Measurements from ENCODE around the gene TPCN2.

TPCN2 gene

DNA sequence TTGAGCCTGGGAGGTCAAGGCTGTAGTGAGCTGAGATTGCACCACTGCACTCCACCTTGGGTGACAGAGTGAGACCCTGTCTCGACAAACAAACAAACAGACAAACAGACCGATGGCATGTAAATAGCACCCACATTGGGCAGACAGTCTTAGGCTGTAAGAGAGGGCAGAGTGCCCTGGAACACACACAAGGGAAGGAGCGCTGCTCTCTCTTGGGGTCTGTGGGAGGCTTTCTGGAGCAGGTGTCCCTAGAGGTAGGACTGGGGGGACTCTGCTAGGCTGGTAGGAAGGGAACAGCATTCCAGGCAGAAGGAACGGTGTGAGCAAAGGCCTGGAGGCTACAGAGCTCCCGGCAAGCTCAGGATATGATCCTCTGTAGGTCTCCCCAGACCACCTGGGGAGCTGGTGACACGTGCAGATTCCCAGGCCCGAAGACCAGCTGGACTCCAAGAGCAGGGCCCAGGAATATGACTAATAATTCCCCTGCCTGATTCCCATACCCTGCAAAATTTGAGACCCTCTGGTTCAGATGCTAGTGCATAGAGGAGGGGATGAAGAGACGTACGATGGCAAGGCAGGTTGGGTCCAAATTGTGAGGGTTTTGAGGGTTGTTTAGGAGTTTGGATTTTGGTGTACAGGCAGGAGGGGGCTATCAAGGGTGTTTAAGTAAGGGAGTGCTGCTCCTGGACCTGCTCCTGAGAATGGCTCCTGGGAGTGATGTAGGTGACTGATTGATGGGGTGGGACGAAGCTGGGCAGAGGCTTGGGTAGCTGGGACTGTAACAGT, 118.6 kb downstream of the TPCN2 start:
- DNase-seq (ENCODE audit: low spot score) = no peak

GRCh38 chr11:69167916-69168691, 119.4 kb downstream of the TPCN2 start:
- no peak for DNase-seq (ENCODE audit: low spot score)

GRCh38 chr11:69169479-69169878, 120.7 kb downstream of the TPCN2 start:
- DNase-seq (ENCODE audit: low spot score) = no peak

DNA sequence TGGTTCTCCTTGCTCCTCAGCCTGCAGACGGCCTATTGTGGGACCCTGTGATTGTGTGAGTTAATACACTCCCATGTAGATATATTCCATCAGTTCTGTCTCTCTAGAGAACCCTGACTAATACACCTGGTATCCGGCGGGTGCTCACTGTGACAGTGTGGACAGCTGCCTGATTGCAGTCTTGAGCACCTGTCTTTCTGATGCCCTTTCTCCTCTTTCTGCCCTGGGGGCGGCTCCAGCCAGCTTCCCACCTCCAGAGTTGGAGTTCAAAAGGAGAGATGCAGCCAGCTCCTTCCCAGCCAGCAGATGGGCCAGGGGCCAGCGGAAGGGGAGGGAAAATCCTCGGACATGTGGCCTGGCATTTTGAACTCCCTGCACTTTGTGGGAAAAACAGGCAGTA, 122.0 kb downstream of the TPCN2 start:
- no peak for DNase-seq (ENCODE audit: low spot score)

DNA sequence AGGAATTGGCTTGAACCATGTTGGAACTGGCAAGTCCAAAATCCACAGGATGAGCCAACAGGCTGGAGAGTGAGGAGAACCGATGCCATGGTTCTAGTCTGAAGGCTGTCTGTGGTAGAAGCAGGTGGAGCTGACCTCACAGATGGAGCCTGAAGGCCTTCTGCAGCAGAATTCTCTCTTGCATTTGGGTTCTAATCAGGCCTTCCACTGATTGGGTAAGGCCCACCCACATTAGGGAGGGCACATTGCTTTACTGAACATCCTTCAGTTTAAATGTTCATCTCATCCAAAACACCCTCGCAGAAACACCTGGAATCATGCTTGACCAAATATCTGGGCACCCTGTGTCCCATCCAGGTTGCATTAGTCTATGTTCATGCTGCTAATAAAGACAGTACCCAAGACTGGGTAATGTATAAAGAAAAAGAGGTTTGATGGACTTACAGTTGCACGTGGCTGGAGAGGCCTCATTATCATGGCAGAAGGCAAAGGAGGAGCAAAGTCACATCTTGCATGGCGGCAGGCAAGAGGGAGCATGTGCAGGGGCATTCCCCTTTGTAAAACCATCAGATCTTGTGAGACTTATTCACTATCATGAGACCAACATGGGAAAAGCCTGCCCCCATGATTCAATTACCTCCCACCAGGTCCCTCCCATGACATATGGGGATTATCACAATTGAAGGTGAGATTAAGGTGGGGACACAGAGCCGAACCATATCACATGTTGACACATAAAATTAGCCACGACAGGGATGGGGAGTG, 122.9 kb downstream of the TPCN2 start:
- DNase-seq (ENCODE audit: low spot score) = no peak

DNA sequence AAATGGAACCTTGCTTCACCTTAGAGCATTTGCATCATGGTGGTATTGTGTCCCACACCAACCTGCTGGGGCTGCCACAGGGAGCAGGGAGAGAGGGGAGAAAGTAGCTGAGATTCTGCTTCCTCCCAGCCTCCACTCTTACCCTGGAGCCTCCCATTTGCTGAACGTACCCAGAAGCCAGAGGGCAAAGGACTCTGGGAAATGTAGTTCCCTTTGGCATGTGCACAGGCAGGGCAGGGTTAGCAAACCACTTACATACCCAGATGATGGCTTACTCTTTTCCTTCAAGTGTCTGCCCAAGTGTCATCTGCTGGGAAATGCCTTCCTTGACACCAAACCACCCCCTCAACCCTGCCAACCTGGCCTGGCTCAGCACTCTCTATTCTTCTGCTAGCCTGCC, 123.9 kb downstream of the TPCN2 start:
- DNase-seq (ENCODE audit: low spot score) = no peak

DNA sequence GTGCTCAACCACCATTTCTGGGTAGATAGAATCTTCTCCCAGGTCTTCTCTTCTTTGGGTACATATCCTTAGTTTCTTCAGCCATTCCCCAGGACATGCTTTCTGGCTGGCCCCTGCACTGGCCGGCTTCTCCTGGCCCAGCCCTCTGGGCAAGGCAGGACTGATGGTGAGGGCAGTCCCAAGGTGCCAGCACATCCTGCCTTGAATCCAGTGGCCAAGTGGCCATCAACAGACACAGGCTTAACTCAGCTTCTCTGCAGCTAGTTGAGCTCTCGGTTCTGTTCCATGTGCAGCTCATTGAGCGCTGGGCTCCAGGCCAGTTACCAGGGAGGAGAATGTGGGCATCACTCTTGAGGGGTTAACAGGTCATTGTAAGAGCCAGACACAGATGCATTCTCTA, 124.6 kb downstream of the TPCN2 start:
- DNase-seq (ENCODE audit: low spot score) = no peak

- no peak for DNase-seq (ENCODE audit: low spot score)
Observed at GRCh38 chr11:69173925-69174581, 125.3 kb downstream of the TPCN2 start.

DNA sequence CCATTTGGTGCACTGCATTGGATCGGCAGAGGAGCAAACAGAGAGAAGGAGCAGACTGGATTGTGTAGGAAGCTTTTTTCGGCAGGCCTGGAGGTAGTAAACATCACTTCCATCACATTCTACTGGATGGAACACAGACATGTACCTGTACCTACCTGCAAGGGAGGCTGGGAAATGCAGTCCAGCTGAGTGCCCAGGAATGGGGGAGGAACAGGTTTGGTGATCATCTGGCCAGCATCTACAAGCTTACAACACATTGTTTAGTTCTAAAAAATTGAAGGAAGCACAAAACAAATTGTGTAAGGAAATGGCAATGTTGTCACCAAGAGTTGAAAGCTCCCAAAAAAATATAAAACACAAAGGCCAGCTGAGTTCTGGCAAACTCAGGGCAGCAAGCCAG, 126.1 kb downstream of the TPCN2 start:
- DNase-seq (ENCODE audit: low spot score) = no peak

GRCh38 chr11:69178819-69179482, 130.2 kb downstream of the TPCN2 start:
- DNase-seq (ENCODE audit: low spot score) = no peak

DNA sequence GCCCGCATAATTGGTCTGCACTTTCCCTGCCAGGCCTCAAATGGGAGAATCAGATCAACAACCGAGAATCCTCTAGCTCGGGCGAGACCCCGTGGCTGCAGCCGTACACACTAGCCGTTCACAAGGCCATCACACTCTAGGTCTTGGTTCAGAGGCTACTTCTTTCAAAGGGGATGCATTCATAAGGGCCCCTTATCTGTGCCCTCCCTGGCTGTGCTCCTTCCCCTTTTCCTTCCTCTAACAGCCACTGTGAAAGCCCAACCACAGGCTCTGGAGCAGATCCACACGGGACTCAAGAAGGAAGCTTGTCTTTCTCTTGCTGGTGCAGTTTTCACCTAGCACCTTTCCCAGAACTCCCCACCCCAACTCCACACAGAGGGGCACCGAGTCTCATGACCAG, 131.5 kb downstream of the TPCN2 start:
- DNase-seq (ENCODE audit: low spot score) = no peak

- DNase-seq (ENCODE audit: low spot score) = no peak
Observed at GRCh38 chr11:69180726-69181125, 132.0 kb downstream of the TPCN2 start.

DNA sequence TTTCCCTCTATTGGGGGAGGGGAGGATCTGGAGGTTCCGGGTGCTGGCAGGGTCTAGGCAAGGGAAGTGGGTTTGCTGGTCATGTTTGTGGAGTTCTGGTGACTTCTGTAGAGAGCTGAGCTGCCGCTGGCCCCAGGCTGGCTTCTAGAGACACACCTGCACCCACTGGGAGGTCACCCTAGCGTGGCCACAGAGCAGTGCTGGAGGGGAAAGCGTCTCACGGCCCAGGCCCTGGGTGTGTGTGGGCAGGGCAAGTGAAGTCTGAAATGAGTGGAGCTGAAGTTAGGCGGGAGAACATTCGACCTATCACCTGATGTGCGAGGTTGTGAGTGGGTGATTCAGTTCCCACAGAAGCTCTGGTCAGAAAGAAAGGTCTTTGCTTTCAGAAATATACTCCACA, 134.9 kb downstream of the TPCN2 start:
- DNase-seq (ENCODE audit: low spot score) = no peak

Measured in cerebellar cortex (tissue), 1 donor.